ENCODE data around the gene AGPAT1. TPM values are rescaled to one million over a fixed set of nuclear protein-coding genes. Genes with fewer than 3 reads are reported as not detected.

The AGPAT1 gene
- total and polyA plus RNA-seq, 10 of the 15 experiments (the other 5 are each of a cell fraction or from before 2014, with no cell fraction given) = 13.9 to 39.5 (median 24.7) TPM

DNA sequence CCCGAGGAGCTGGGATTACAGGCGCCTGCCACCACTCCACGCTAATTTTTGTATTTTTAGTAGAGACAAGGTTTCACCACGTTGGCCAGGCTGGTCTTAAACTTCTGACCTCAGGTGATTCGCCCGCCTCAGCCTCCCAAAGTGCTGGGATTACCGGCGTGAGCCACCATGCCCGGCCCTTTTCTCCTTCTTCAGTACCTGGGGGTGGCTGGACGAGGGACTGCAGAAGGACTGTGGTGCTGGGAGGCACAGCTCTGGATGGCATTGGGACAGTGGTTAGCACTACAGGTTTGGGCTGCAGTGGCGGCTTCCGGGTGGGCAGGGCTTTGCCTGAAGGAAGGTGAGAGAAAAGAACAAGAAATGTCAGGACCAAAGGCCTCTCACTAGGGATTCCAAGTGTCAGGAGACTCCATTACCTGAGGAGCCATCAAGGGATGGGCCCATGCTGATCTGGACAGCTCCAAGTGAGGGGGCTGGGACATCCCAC lies 55.3 kb downstream of the AGPAT1 start:
- POLR2A ChIA-PET = interaction anchor here (0.6 to 0.7 kb wide), 2 partner anchors 10 to 187 kb away, joined by 3 to 7 read pairs; no protein-coding TSS in a partner anchor
- RAD21 ChIA-PET (ENCODE audit: unreplicated experiment) = no interaction called here

DNA sequence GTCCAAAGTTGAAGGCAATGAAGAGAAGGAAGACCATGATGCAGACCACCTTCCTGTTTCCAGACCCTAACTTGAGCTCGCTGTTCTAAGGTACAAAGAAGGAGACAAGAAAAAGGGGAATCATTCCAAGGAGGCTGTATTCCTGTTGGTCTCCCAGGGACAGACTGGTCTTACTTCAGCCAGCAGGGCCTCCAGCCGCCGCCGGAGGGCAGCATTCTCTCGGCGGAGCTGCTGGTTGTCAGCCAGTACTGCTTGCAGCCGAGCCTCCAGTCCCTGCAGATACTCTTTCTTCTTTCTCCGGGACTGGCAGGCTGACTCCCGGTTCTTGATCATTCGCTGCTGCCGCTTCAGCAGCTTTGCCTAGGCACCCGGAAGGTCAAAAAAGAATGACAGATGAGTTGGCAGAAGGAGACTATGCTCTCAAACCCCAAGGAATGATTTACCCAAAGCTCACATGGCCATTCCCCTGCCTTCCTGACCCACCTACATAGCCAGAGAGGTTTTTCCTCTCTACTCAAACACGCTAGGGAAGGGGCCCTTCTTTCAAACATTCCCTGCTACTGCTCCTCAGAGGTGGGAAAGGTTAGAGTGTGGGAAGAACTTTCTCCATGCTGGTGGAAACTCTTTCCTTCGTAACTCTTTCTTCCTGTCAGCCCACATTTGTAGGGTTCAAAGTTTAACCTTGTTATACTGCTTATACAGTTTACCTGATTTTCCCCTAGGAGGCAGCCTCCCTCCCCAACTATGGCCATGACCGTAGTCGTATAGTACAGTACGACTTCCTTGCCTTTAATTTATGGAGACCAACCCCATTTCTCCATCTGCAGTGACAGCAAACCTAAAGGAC lies 56.9 kb downstream of the AGPAT1 start:
- Histone ChIP-seq H3K9me3 (replicated peaks; ENCODE audit: control insufficient read depth, insufficient read depth, low read length) (no peaks in the 10 kb centered on the region), H2AFZ (ENCODE audit: control insufficient read depth, low read depth, low read length) (no peak overlapping the region), H3K4me2 (ENCODE audit: control insufficient read depth, insufficient read depth) (no peak overlapping the region), H4K20me1 (ENCODE audit: control insufficient read depth, insufficient read depth) (no peaks in the 10 kb centered on the region; the same call in 1 of the 2 replicates), H3K27me3 (replicated peaks in 1 of 2; ENCODE audit: control insufficient read depth in 2 of 2, insufficient read depth in 2 of 2, low read length in 1 of 2) (no peaks in the 10 kb centered on the region), H3K4me1 (ENCODE audit: control insufficient read depth, insufficient read depth, low read length) (no peaks in the 10 kb centered on the region), H3K27ac (ENCODE audit: control insufficient read depth, insufficient read depth) (no peak overlapping the region), H3K4me3 (no peak overlapping the region), H3K9ac (ENCODE audit: control insufficient read depth, insufficient read depth, low read length) (no peak overlapping the region), H3K36me3 (ENCODE audit: control insufficient read depth in 2 of 2, insufficient read depth in 2 of 2, low read length in 1 of 2) (peaks cover 11 to 27% of the 10 kb centered on the region in 2 experiments), H3K79me2 (ENCODE audit: control insufficient read depth, insufficient read depth, low read length) (no peaks in the 10 kb centered on the region)
- RAD21 ChIA-PET (ENCODE audit: unreplicated experiment) = interaction anchor here (0.7 to 1.8 kb wide), 4 partner anchors 9 to 79 kb away, joined by 3 to 6 read pairs (median 4); partner anchors contain the start of gene ATF6B
- DNase-seq (ENCODE audit: low read depth, low spot score) (peak; percentile 24), FAIRE-seq (peak; percentile 84), ATAC-seq (peak; percentile 99)
- WGBS (ENCODE audit: insufficient coverage, insufficient replicate concordance, low lambda C conversion rate, missing lambda C conversion rate) = 26% methylated on average over 17 of the region's 17 CpGs
- POLR2A ChIA-PET = interaction anchor here (1.0 to 1.3 kb wide), 3 partner anchors 58 to 77 kb away, joined by 3 to 5 read pairs (median 3); partner anchors contain the start of gene GPSM3
- intact Hi-C loops (cut with micrococcal nuclease; ENCODE audit: unreplicated experiment) = loop anchor here (1.0 to 10.0 kb wide), 5 partner anchors 36 to 666 kb away; partner anchors contain the start of genes AGPAT1 and PPT2
- TF ChIP-seq POLR2A (IDR thresholded peaks at IDR 0.05; ENCODE audit: low read depth, low read length) = no peak; the same call in 1 of the 2 replicates
- peak; percentile 81 for TF ChIP-seq SMC3 (IDR thresholded peaks at IDR 0.05; ENCODE audit: borderline replicate concordance, low read length)
- 0 out of 2 replicates have a peak, but pooled peaks have one; percentile 53 for TF ChIP-seq YY1 (IDR thresholded peaks at IDR 0.05; ENCODE audit: low read depth, low read length)
- TF ChIP-seq, protein P1, sequence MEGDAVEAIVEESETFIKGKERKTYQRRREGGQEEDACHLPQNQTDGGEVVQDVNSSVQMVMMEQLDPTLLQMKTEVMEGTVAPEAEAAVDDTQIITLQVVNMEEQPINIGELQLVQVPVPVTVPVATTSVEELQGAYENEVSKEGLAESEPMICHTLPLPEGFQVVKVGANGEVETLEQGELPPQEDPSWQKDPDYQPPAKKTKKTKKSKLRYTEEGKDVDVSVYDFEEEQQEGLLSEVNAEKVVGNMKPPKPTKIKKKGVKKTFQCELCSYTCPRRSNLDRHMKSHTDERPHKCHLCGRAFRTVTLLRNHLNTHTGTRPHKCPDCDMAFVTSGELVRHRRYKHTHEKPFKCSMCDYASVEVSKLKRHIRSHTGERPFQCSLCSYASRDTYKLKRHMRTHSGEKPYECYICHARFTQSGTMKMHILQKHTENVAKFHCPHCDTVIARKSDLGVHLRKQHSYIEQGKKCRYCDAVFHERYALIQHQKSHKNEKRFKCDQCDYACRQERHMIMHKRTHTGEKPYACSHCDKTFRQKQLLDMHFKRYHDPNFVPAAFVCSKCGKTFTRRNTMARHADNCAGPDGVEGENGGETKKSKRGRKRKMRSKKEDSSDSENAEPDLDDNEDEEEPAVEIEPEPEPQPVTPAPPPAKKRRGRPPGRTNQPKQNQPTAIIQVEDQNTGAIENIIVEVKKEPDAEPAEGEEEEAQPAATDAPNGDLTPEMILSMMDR (IDR thresholded peaks at IDR 0.05 in 2 of 3, conservative IDR thresholded peaks at IDR 0.05 in 1 of 3; ENCODE audit: control insufficient read depth in 2 of 3, extremely low read depth in 1 of 3, insufficient read depth in 1 of 3, low read depth in 3 of 3, low read length in 3 of 3) = peak; percentile 93 to 96 (median 95)
- peak; percentile 73 for TF ChIP-seq RAD21 (IDR thresholded peaks at IDR 0.05; ENCODE audit: insufficient read depth, low read depth, low read length)
- TF ChIP-seq SMARCA5 (IDR thresholded peaks at IDR 0.05) = peak; percentile 76; the same call in 1 of the 2 replicates
- no peak for TF ChIP-seq NRF1 (conservative IDR thresholded peaks at IDR 0.05; ENCODE audit: low read depth, low read length)
- CTCF ChIA-PET = interaction anchor here (0.6 to 3.3 kb wide), 19 partner anchors 9 to 667 kb away, joined by 3 to 48 read pairs (median 4); partner anchors contain the start of genes AGPAT1, ATF6B, C2 and FKBPL
- no TSS peak for BruUV-seq (replicated peaks)
- in situ Hi-C loops (cut with MboI) = no loop called here
- SMC1A ChIA-PET (ENCODE audit: uncharacterized antibody, unreplicated experiment) = interaction anchor here (0.6 to 1.8 kb wide), 6 partner anchors 9 to 667 kb away, joined by 3 to 8 read pairs (median 3); partner anchors contain the start of genes ATF6B and EGFL8

More for the DNA sequence above, 55.3 kb downstream of the AGPAT1 start:
- Histone ChIP-seq H3K4me3 (no peak overlapping the region), H3K36me3 (ENCODE audit: control insufficient read depth in 2 of 2, insufficient read depth in 2 of 2, low read length in 1 of 2) (peaks cover 13 to 25% of the 10 kb centered on the region in 2 experiments), H2AFZ (ENCODE audit: control insufficient read depth, low read depth, low read length) (no peak overlapping the region), H3K27me3 (replicated peaks in 1 of 2; ENCODE audit: control insufficient read depth in 2 of 2, insufficient read depth in 2 of 2, low read length in 1 of 2) (no peaks in the 10 kb centered on the region), H3K9me3 (replicated peaks; ENCODE audit: control insufficient read depth, insufficient read depth, low read length) (no peaks in the 10 kb centered on the region), H3K9ac (ENCODE audit: control insufficient read depth, insufficient read depth, low read length) (no peak overlapping the region), H3K4me2 (ENCODE audit: control insufficient read depth, insufficient read depth) (no peak overlapping the region), H3K79me2 (ENCODE audit: control insufficient read depth, insufficient read depth, low read length) (no peaks in the 10 kb centered on the region), H3K27ac (ENCODE audit: control insufficient read depth, insufficient read depth) (no peak overlapping the region), H3K4me1 (ENCODE audit: control insufficient read depth, insufficient read depth, low read length) (no peaks in the 10 kb centered on the region), H4K20me1 (ENCODE audit: control insufficient read depth, insufficient read depth) (no peaks in the 10 kb centered on the region; the same call in 1 of the 2 replicates)
- WGBS (ENCODE audit: insufficient coverage, insufficient replicate concordance, low lambda C conversion rate, missing lambda C conversion rate) = 84% methylated on average over 12 of the region's 12 CpGs
- ChIA-PET CTCF (no interaction called here), SMC1A (ENCODE audit: uncharacterized antibody, unreplicated experiment) (no interaction called here)
- DNase-seq (ENCODE audit: low read depth, low spot score) (no peak), ATAC-seq (no peak), FAIRE-seq (no peak)
- intact Hi-C loops (cut with micrococcal nuclease; ENCODE audit: unreplicated experiment) = no loop called here
- TF ChIP-seq STAT1 (conservative IDR thresholded peaks at IDR 0.05) = no peak
- no TSS peak for BruUV-seq (replicated peaks)
- in situ Hi-C loops (cut with MboI) = no loop called here

Measured in GM12878 (cell line).